Hypothalamus (tissue), 51 donors: ENCODE measurements around the gene MAP3K9.
"Not testable (repeated sequence)": the region's sequence is repeated elsewhere in the genome, so short reads cannot be mapped to it uniquely, and the experiment has no call there.

ENCODE experiments used
- DNase-seq, 51 donors: peaks; one replicate each; lab custom pipeline; 2025; lab: John Stamatoyannopoulos, UW

MAP3K9 gene

DNA sequence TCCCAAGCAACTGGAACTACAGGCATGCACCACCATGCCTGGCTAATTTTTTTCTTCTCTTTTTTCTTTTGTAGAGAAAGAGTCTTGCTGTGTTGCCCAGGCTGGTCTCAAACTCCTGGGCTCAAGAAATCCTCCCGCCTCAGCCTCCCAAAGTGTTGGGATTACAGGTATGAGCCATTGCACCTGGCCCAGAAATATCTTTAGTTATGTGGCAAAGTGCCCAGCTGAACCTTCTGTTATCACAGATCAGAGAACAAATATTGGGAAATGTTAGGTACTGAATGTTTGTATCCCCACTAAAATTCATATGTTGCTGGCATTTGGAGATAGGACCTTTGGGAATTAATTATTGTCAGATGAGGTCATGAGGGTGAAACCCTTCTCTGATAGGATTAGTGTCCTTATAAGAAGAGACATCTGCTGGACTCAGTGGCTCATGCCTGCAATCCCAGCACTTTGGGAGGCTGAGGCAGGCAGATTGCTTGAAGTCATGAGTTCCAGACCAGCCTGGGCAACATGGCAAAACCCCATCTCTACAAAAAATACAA, 105.6 kb downstream of the MAP3K9 start:
- not testable (repeated sequence) for DNase-seq

DNA sequence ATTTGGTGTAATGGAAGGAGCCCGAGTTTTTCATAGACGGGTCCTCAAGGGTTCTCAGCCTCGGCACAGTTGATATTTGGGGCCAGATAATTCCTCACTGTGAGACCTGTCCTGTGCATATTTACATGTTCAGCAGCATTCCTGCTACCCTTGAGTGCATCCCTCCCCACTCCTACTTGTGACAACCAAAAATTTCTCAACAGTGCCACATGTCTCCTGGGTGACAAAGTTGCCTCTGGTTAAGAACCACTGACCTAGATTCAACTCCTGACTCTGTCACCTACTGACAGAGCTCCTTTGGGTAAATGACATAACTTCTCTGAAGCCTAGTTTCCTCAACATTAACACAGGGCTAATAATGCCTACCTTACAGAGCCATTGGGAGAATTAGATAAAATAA, 107.2 kb downstream of the MAP3K9 start:
- no peak for DNase-seq

DNA sequence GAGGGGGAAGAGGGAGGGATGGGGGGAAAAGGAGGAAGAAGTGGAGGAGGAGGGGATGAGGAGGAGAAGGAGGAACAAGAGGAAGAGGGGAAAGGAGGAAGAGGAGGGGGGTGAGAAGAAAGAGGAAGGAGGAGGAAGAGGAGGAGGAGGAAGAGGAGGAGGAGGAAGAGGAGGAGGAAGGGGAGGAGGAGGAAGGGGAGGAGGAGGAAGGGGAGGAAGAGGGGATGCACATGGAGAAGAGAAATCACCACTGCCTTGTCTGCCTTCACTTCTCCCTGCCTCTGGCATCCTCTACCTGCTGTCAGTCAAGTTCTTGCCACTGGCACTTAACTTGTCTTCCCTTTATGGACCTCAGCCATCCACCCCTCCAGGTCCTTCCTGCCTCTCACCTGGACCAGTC, 107.7 kb downstream of the MAP3K9 start:
- no peak for DNase-seq

DNA sequence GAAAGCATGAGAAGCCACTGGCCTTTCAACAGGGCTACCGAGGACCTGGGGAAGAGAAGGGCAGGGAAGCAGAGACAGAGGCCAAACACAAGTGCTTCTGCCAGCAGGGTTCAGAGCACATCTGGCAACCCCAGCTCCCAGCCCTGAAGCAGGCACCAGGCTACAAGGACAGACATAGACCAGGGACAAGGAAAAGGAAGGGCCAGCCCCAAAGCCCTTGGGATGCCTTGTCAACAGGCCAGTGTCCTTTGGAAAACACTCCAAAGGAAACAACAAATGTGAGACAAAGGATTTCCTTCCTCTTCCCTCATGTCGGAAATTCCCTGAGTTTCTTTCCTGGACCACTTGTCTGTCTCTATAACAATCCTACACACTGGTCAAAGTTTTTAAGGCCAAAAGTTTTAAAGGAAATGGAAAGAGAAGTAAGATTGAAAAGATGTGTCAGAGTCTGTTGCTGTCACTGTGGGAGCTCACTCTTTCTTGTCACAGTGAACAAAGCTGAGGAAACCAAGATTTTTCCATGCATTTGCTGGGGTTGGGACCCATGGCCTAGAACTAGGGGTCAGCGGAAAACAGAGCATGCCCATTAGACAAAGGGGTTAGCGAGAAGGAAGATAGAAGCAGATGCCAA, 108.2 kb downstream of the MAP3K9 start:
- DNase-seq = no peak

DNA sequence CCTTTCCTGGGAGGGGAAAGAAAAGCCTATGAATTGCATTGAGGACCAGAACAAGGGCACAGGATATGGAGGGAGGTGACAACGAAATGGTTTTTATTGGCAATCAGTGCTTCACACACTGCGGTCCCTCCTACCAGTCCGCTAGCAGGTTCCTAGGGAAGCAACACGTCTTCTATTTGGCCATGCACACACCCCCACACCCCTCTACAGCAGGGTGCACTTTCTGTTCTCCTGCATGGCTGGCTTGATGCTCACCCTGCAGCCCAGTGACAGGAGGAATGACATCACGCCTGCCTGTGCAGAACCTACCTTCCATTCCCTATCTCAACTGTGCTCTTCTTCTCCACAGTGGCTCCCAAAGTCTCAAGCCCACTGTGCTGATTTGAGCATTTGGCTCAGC, 109.7 kb downstream of the MAP3K9 start:
- no peak for DNase-seq

DNA sequence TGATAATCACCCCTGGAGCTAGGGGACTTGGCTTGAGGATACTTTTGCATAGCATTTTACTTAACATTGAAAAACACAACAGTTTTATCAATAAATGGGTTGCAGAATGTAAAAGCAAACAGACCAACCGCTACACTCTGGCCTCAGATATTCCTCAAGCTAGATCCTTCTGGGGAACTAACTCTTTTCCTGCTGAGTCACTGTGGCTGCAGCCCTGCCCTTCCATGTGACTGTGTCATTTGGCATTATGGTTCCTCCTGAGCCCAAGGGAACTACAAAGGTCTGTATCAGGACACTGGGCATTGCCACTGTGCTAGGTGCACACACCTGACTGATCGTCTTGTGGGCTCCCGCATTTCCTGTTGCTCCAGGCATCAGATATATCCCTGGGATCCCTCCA, 111.0 kb downstream of the MAP3K9 start:
- DNase-seq = no peak

DNA sequence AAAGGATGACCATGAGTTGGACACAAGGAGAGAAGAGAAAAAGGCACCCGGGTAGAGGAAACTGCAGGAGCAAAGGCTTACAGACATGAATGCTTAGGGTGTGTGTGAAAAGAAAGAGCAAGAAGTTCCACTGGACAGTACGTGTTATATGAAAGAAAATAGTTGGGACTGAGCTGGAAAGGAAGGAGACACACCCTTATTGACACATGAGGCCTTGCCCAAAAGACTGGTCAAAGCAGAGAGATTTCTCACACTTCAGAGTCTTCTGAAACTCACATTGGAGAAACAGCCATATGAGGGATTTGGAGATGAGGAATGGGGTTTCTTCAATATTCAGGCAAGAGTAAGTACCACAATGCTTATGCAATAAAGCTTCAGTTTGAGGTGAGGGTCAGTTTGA, 111.6 kb downstream of the MAP3K9 start:
- DNase-seq = no peak

DNA sequence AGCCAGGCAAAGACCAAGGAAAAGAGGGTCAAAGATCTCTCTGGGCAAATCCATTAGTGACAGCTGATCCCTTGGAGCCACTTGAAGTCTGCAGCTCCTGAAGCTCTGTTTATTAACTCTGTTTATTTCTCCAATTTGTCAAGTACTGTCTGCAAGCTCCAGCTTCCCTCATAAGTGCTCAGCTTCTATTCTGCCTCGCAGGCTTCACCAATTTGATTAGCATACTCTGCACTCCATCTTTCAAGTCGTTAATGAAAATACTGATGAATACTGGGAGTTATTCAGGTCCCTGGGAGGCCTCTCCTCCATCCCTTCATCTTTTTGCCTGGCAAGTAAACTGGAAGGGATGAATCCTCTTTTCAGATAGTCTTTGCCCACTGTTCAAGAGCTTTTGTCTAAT, 113.3 kb downstream of the MAP3K9 start:
- DNase-seq = no peak

DNA sequence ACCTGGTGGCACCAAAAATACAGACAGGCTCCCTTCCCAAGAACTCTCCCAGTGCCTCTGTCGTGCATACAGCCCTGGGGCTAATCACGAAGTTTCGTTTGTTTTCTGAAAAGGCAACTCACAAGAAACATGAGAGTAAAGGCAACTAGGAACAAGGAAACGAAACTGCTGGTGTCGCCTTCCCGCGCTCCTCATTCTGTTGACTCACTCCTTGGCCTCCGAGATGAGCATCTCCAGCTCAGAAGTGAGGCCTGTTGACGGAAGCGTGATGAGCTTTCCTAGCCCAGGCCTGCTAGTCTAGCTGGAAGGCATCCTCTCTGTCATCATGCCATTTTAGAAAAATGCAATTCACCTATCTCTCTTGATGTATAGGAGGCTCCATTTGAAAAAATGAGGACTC, 117.1 kb downstream of the MAP3K9 start:
- DNase-seq = peak in 17 of 51 donors; percentile 1 to 29 (median 4)

DNA sequence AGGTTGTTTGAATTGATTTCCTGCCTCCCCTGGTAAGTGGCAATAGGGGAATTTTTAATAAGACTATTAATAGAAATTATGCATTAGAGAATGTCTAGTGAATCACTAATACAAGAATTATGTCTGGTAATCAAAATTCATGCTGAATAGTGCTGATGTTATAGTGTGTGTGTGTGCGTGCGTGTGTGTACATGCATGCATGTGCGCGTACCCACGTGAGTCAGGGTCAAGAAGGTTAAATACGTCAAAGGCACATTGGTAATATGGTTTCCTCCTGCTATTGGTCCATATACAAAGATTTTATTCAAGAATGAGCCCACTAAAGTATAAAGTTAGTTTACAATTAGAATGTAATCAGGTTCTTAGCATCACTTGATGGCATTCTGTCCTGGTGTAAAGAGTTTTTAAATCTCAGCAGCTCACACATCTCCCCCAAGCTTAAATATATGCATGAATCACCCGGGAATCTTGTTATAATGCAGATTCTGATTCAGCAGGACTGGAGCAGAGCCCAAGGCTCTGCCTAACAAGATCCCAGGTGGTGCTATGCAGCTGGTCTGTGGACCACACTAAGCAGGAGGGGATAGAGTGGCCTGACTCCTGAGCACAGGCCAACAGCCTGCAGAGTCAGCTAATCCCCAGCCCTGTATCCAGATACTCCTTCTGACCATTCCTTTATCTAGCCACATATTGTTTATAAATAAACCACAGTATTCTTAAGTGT, 123.7 kb downstream of the MAP3K9 start:
- DNase-seq = peak in 1 of 51 donors; percentile 16

DNA sequence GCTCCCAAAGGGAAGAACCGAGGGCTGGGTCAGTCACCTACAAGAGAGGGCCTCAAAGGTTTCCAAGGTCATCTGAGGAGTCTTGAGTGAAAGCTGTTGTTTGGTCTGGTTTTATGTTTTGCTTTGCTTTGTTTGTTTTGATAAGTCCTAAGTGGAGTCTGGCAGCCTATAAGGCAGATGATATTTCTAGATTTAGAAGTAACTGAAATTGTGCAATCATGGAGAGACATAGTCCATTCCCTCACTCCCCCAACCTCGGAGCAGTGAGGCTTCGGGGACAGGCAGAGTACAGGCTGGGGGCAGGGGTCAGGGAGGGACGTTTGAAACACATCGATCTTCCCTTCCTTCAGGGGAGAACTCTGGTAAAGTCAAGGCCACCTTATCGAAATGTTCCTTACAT, 125.3 kb downstream of the MAP3K9 start:
- DNase-seq = no peak

DNA sequence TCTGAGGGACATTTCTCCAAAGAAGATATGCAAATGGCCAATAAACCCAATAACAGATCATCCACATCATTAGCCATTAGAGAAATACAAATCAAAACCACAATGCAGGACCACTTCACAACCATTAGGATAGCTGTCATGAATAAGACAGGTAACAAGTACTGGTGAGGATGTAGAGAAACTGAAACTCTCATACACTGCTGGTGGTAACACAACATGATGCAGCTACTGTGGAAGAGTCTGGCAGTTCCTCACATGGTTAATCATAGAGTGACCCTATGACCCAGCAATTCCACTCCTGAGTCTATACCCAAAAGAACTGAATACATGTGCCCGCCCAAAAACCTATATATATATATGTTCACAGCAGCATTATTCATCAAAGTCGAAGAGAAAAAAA, 128.6 kb downstream of the MAP3K9 start:
- no peak for DNase-seq

DNA sequence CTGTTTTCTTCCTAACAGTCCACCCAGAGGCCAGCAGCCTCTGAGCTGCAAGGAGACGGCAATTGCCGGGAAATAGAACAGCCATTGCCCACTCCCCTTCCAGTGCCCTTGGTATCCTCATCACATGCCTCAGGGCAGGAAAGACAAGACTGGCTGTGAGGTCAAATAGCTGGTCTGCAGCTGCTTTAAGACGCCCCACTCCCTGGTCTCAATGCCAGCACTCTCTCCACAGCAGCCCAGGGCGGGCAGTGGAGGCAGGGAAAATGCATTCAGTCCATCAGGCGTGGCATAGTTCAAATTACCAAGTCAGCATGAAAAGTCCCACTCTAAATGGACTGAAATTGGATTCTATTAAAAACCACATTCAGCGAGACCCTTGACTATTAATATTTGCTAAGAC, 132.0 kb downstream of the MAP3K9 start:
- DNase-seq = no peak
